ENCODE measurements around the gene LGMN. TPM values are rescaled to one million over a fixed set of nuclear protein-coding genes. Genes with fewer than 3 reads are reported as not detected.
A peak's percentile ranks its signal among the peaks of the same experiment; 100 is the strongest.
"Not testable (repeated sequence)": the region's sequence is repeated elsewhere in the genome, so short reads cannot be mapped to it uniquely, and the experiment has no call there.

Gene LGMN
- total and polyA plus RNA-seq, 2 experiments from 2014 or later: 130 to 169 TPM

GRCh38 chr14:92684801-92685560 is 63.4 kb downstream of the LGMN start:
- Histone ChIP-seq H3K9me2 (replicated peaks; ENCODE audit: insufficient read depth) (no peaks in the 10 kb centered on the region), H3K4me2 (no peak overlapping the region), H3K27me3 (peaks cover 3% of the 10 kb centered on the region), H3K9me3 (ENCODE audit: low read depth) (no peaks in the 10 kb centered on the region), H3K36me3 (replicated peaks; ENCODE audit: insufficient read depth, low read depth) (no peaks in the 10 kb centered on the region), H3K27ac (no peak overlapping the region), H3K79me2 (no peaks in the 10 kb centered on the region), H3K4me1 (ENCODE audit: insufficient read depth) (peaks cover 12% of the 10 kb centered on the region), H3K4me3 (no peak overlapping the region), H4K20me1 (ENCODE audit: insufficient read depth, poor library complexity, severe bottlenecking) (no peaks in the 10 kb centered on the region), H2AFZ (no peak overlapping the region)
- DNase-seq (ENCODE audit: low spot score): no peak
- 89% methylated on average over 19 of the region's 21 CpGs for WGBS (ENCODE audit: low lambda C conversion rate, missing lambda C conversion rate)
- TF ChIP-seq CTCF (IDR thresholded peaks at IDR 0.05; ENCODE audit: poor library complexity): no peak
- no peak for TF ChIP-seq EZH2phosphoT487 (IDR thresholded peaks at IDR 0.05; ENCODE audit: low read depth, severe bottlenecking, unreplicated experiment)
- no peak for TF ChIP-seq EZH2 (IDR thresholded peaks at IDR 0.05; ENCODE audit: borderline replicate concordance)

- H3K36me3 ChIP-seq (replicated peaks; ENCODE audit: insufficient read depth, low read depth): no peaks in the 10 kb centered on the region
- no peak overlapping the region for H3K4me2 ChIP-seq
- 95% methylated on average over 8 of the region's 8 CpGs for WGBS (ENCODE audit: low lambda C conversion rate, missing lambda C conversion rate)
- TF ChIP-seq EZH2phosphoT487 (IDR thresholded peaks at IDR 0.05; ENCODE audit: low read depth, severe bottlenecking, unreplicated experiment): no peak
- no peak for TF ChIP-seq EZH2 (IDR thresholded peaks at IDR 0.05; ENCODE audit: borderline replicate concordance)
- no peak for TF ChIP-seq CTCF (IDR thresholded peaks at IDR 0.05; ENCODE audit: poor library complexity)
- H3K79me2 ChIP-seq: no peaks in the 10 kb centered on the region
- H4K20me1 ChIP-seq (ENCODE audit: insufficient read depth, poor library complexity, severe bottlenecking): no peaks in the 10 kb centered on the region
- H3K4me1 ChIP-seq (ENCODE audit: insufficient read depth): peaks cover 12% of the 10 kb centered on the region
- no peaks in the 10 kb centered on the region for H3K9me2 ChIP-seq (replicated peaks; ENCODE audit: insufficient read depth)
- H3K27me3 ChIP-seq: peaks cover 3% of the 10 kb centered on the region
- H2AFZ ChIP-seq: no peak overlapping the region
- H3K9me3 ChIP-seq (ENCODE audit: low read depth): no peaks in the 10 kb centered on the region
- no peak overlapping the region for H3K4me3 ChIP-seq
- no peak for DNase-seq (ENCODE audit: low spot score)
- no peak overlapping the region for H3K27ac ChIP-seq
These were observed 65.4 kb downstream of the LGMN start for GRCh38 chr14:92683041-92683440.

GRCh38 chr14:92680781-92681650 is 67.4 kb downstream of the LGMN start:
- H3K36me3 ChIP-seq (replicated peaks; ENCODE audit: insufficient read depth, low read depth): no peaks in the 10 kb centered on the region
- H3K79me2 ChIP-seq: no peaks in the 10 kb centered on the region
- no peaks in the 10 kb centered on the region for H4K20me1 ChIP-seq (ENCODE audit: insufficient read depth, poor library complexity, severe bottlenecking)
- H3K27me3 ChIP-seq: no peaks in the 10 kb centered on the region
- no peaks in the 10 kb centered on the region for H3K9me3 ChIP-seq (ENCODE audit: low read depth)
- H3K4me1 ChIP-seq (ENCODE audit: insufficient read depth): peaks cover 3% of the 10 kb centered on the region
- DNase-seq (ENCODE audit: low spot score): peak; percentile 86
- peak overlapping the region; percentile 60 for H3K27ac ChIP-seq
- TF ChIP-seq EZH2phosphoT487 (IDR thresholded peaks at IDR 0.05; ENCODE audit: low read depth, severe bottlenecking, unreplicated experiment) (no peak), CTCF (IDR thresholded peaks at IDR 0.05; ENCODE audit: poor library complexity) (peak; percentile 87)
- H3K4me2 ChIP-seq: peak overlapping the region; percentile 29
- H3K4me3 ChIP-seq: no peak overlapping the region
- no peaks in the 10 kb centered on the region for H3K9me2 ChIP-seq (replicated peaks; ENCODE audit: insufficient read depth)
- H2AFZ ChIP-seq: no peak overlapping the region
- WGBS (ENCODE audit: low lambda C conversion rate, missing lambda C conversion rate): 27% methylated on average over 12 of the region's 13 CpGs

GRCh38 chr14:92680330-92680729 is 68.1 kb downstream of the LGMN start:
- not testable (repeated sequence) for H3K27ac ChIP-seq; DNase-seq (ENCODE audit: low spot score); H3K9me2 ChIP-seq (replicated peaks; ENCODE audit: insufficient read depth); H3K4me2 ChIP-seq; H3K4me1 ChIP-seq (ENCODE audit: insufficient read depth); H3K4me3 ChIP-seq; H3K27me3 ChIP-seq; H3K36me3 ChIP-seq (replicated peaks; ENCODE audit: insufficient read depth, low read depth); H3K79me2 ChIP-seq; H2AFZ ChIP-seq; H3K9me3 ChIP-seq (ENCODE audit: low read depth); H4K20me1 ChIP-seq (ENCODE audit: insufficient read depth, poor library complexity, severe bottlenecking)
- WGBS (ENCODE audit: low lambda C conversion rate, missing lambda C conversion rate): 88% methylated on average over 4 of the region's 4 CpGs

All from hepatocyte (in vitro differentiated cells).